ENCODE results near the gene ELOVL1. TPM values are rescaled to one million over a fixed set of nuclear protein-coding genes. Genes with fewer than 3 reads are reported as not detected.

The ELOVL1 gene
- total RNA-seq, 4 donors from 2014 or later: 25.7 to 63.2 (median 49.1) TPM

GRCh38 chr1:43360616-43361015 lies 7.2 kb downstream of the ELOVL1 start:
- Histone ChIP-seq H3K27me3 (no peaks in the 10 kb centered on the region), H3K9me3 (no peaks in the 10 kb centered on the region), H3K27ac (replicated peaks in 1 of 4) (no peak overlapping the region), H3K4me3 (no peak overlapping the region), H3K4me1 (peaks cover 13 to 25% (median 20%) of the 10 kb centered on the region in 4 donors), H3K36me3 (peaks cover 30 to 54% (median 50%) of the 10 kb centered on the region in 4 donors)
- intact Hi-C loops (cut with DNase I): no loop called here
- TF ChIP-seq POLR2AphosphoS5 (IDR thresholded peaks at IDR 0.05) (no peak), POLR2A (IDR thresholded peaks at IDR 0.05; ENCODE audit: low read depth) (no peak)
- DNase-seq (ENCODE audit: extremely low spot score): no peak
- WGBS: 70% methylated on average over 4 of the region's 4 CpGs

- H3K9me3 ChIP-seq: no peaks in the 10 kb centered on the region
- no peak overlapping the region for H3K4me3 ChIP-seq
These were observed 8.1 kb downstream of the ELOVL1 start for GRCh38 chr1:43359696-43360095.

DNA sequence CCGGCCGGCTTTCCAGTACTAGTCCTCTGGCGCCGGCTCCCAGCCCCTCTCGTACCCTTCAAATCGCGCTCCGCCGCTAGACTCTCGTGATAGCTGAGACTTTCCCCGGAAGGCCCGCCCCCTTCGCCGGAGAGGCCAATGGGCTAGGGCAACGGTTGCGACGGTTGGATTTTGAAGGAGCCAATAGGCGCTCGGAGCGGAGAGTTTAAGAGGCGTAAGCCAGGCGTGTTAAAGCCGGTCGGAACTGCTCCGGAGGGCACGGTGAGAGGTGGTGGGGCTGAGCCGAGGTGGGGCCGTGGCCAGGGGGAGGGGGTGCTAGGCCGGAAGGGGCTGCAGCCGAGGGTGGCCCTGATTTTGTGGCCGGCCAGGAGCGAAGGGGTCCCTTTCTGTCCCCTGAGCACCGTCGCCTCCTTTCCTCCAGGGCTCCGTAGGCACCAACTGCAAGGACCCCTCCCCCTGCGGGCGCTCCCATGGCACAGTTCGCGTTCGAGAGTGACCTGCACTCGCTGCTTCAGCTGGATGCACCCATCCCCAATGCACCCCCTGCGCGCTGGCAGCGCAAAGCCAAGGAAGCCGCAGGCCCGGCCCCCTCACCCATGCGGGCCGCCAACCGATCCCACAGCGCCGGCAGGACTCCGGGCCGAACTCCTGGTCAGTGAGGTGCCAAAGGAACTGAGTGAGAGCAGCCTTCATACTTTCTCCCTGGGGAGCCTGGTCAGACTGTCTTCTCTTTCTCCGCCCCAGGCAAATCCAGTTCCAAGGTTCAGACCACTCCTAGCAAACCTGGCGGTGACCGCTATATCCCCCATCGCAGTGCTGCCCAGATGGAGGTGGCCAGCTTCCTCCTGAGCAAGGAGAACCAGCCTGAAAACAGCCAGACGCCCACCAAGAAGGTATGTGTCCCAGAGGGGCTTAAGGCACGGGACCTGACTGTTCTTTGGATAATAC lies 8.8 kb downstream of the ELOVL1 start, which contains the start of gene CDC20:
Gene CDC20 (plus strand): TSS at position 236 of the 948 bp plus-strand sequence. CDS start 235 bp downstream, at position 471.
- Histone ChIP-seq H3K27me3 (no peaks in the 10 kb centered on the region), H3K4me1 (peaks cover 13 to 20% (median 18%) of the 10 kb centered on the region in 4 donors), H3K4me3 (peak within 1 kb of the TSS; percentile 61 to 78 (median 72)), H3K9me3 (no peaks in the 10 kb centered on the region), H3K36me3 (peaks cover 16 to 42% (median 34%) of the 10 kb centered on the region in 4 donors), H3K27ac (replicated peaks in 1 of 4) (peak within 1 kb of the TSS; percentile 89 to 94 (median 90))
- WGBS: 3% methylated on average over 35 of the region's 59 CpGs
- intact Hi-C loops (cut with DNase I): no loop called here
- TF ChIP-seq POLR2AphosphoS5 (IDR thresholded peaks at IDR 0.05) (peak in 1 of 2 donors; percentile 81), EP300 (IDR thresholded peaks at IDR 0.05) (no peak), CTCF (IDR thresholded peaks at IDR 0.05) (no peak), POLR2A (IDR thresholded peaks at IDR 0.05; ENCODE audit: low read depth) (no peak)
- DNase-seq (ENCODE audit: extremely low spot score): peak; percentile 99

More at GRCh38 chr1:43359696-43360095, 8.1 kb downstream of the ELOVL1 start:
- peaks cover 23 to 48% (median 40%) of the 10 kb centered on the region in 4 donors for H3K36me3 ChIP-seq
- TF ChIP-seq CTCF (IDR thresholded peaks at IDR 0.05) (no peak), EP300 (IDR thresholded peaks at IDR 0.05) (no peak), POLR2AphosphoS5 (IDR thresholded peaks at IDR 0.05) (no peak), POLR2A (IDR thresholded peaks at IDR 0.05; ENCODE audit: low read depth) (no peak)
- WGBS: 50% methylated on average over 10 of the region's 11 CpGs
- H3K4me1 ChIP-seq: peaks cover 13 to 20% (median 18%) of the 10 kb centered on the region in 4 donors
- intact Hi-C loops (cut with DNase I): no loop called here
- H3K27me3 ChIP-seq: no peaks in the 10 kb centered on the region
- H3K27ac ChIP-seq (replicated peaks in 1 of 4): no peak overlapping the region
- DNase-seq (ENCODE audit: extremely low spot score): no peak

DNA sequence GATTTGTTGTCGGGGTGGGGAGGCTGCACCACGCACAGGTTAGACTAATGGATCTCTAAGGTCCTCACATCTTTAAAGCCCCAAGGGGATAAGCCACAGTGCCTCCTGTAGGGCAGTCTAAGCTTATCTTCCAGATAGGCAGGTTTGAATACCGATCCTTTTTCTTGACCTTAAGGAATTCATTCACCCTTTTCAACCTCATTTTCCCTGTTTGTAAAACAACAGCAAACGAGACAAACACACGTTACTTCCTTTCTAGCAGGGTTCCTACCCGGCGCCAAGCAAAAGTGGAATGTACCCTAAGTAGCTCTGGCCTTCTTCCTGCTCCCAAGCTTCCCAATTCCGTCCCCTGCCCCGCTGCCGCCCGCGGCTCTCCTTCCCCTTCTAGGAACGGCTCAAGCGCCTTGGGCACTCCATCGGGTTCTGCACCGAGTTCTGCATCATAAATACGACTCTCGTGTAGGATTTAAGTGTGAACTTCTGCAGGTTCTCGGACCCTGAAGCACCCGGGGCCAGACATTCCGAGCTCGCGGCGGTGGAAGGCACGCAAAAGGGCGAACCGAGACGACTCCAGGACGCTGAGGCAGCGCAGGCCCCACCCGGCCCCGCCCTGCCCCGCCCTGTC lies 9.6 kb downstream of the ELOVL1 start:
- TF ChIP-seq EP300 (IDR thresholded peaks at IDR 0.05): no peak
- TF ChIP-seq POLR2A (IDR thresholded peaks at IDR 0.05; ENCODE audit: low read depth): peak; percentile 21
- peak in 1 of 2 donors; percentile 74 for TF ChIP-seq POLR2AphosphoS5 (IDR thresholded peaks at IDR 0.05)
- TF ChIP-seq CTCF (IDR thresholded peaks at IDR 0.05): peak in 2 of 3 experiments; percentile 35 to 38
- 3% methylated on average over 12 of the region's 33 CpGs for WGBS
- intact Hi-C loops (cut with DNase I): no loop called here

More for the DNA sequence above, 9.6 kb downstream of the ELOVL1 start:
- H3K4me3 ChIP-seq: peak overlapping the region; percentile 61 to 78 (median 72)
- no peak for DNase-seq (ENCODE audit: extremely low spot score)
- no peaks in the 10 kb centered on the region for H3K9me3 ChIP-seq
- peaks cover 13 to 20% (median 18%) of the 10 kb centered on the region in 4 donors for H3K4me1 ChIP-seq
- H3K27me3 ChIP-seq: no peaks in the 10 kb centered on the region
- H3K36me3 ChIP-seq: peaks cover 8 to 34% (median 26%) of the 10 kb centered on the region in 4 donors
- peak overlapping the region; percentile 89 to 94 (median 90) for H3K27ac ChIP-seq (replicated peaks in 1 of 4)

All from esophagus muscularis mucosa (tissue), 4 donors.